Esophagus muscularis mucosa (tissue), 4 donors: ENCODE data around the gene ITPRIPL2. TPM values are rescaled to one million over a fixed set of nuclear protein-coding genes. Genes with fewer than 3 reads are reported as not detected.

ENCODE experiments used
- DNase-seq: peaks from one replicate; pipeline ENCODE4 v3.0.0-alpha.2; 2017; ENCODE audit errors: extremely low spot score
- H3K27ac ChIP-seq, 4 donors: fragments of 200-600 bp; sonication (generic); replicated peaks in 1 of 4; 1 replicate in 3 of 4; 2 replicates in 1 of 4; pipeline ENCODE4 v1.5.1; 2016 to 2019; ENCODE audit warnings: mild to moderate bottlenecking in 1 of 4
- H3K27me3 ChIP-seq, 4 donors: fragments of 200-600 bp; sonication (generic); one replicate each; pipeline versions ENCODE4 v1.5.1 to v1.6.0; 2016 to 2019
- H3K36me3 ChIP-seq, 4 donors: fragments of 200-600 bp; sonication (generic); one replicate each; pipeline ENCODE4 v1.5.1; 2016 to 2019
- H3K4me1 ChIP-seq, 4 donors: fragments of 200-600 bp; sonication (generic); one replicate each; pipeline ENCODE4 v1.5.1; 2016 to 2019
- H3K4me3 ChIP-seq, 4 donors: fragments of 200-600 bp; sonication (generic); 1 replicate in 2 of 4; 2 replicates in 2 of 4; pipeline ENCODE4 v1.5.1; 2016 to 2019; ENCODE audit warnings: mild to moderate bottlenecking in 4 of 4, moderate library complexity in 1 of 4
- H3K9me3 ChIP-seq, 4 donors: fragments of 200-600 bp; sonication (generic); 1 replicate in 3 of 4; 2 replicates in 1 of 4; pipeline ENCODE4 v1.5.1; 2016 to 2019
- EP300 ChIP-seq: sonication (generic); formaldehyde crosslinking; IDR thresholded peaks from one replicate; pipeline ENCODE4 v1.6.1; 2017; ENCODE audit warnings: antibody characterized with exemption
- POLR2A ChIP-seq: fragments of 450-650 bp; IDR thresholded peaks from one replicate; pipeline ENCODE4 v1.6.1; 2017; ENCODE audit warnings: antibody characterized with exemption, moderate library complexity, mild to moderate bottlenecking, low read depth
- POLR2AphosphoS5 ChIP-seq, 2 donors: sonication (generic); formaldehyde crosslinking; IDR thresholded peaks; one replicate each; pipeline ENCODE4 v1.6.1; 2017; ENCODE audit warnings: antibody characterized with exemption in 2 of 2
- WGBS: methylation state at CpG from one replicate; pipeline ENCODE4 v1.1.5; 2018; 5-methylcytosine and 5-hydroxymethylcytosine counted together
- intact Hi-C: fragments of 100-400 bp; cut with DNase I; formaldehyde crosslinking; loops from one replicate; pipeline ENCODE4 v1.15.1; 2023
- total RNA-seq, 4 donors: library from RNA; depleted of rRNA; stranded (reverse); fragments of >200 nt; gene quantifications; one replicate each; pipeline versions ENCODE4 v1.1.0 to v1.2.1, GENCODE V29; 2016
- TF ChIP-seq, protein P1 (sequence below), 3 experiments: fragments of 200-600 bp in 2 of 3; fragments of 450-650 bp in 1 of 3; sonication (generic) in 2 of 3; IDR thresholded peaks; one replicate each; pipeline ENCODE4 v1.5.1; 2017 to 2019; ENCODE audit warnings: antibody characterized with exemption in 3 of 3, mild to moderate bottlenecking in 2 of 3, moderate library complexity in 1 of 3

Gene ITPRIPL2
- total RNA-seq, 4 donors from 2014 or later = 56.1 to 111 (median 83.2) TPM

GRCh38 chr16:19130852-19131824, 17.4 kb downstream of the ITPRIPL2 start:
- no peak for DNase-seq
- TF ChIP-seq POLR2AphosphoS5 (IDR thresholded peaks at IDR 0.05) (peak in 1 of 2 donors; percentile 8), EP300 (no peak)
- Histone ChIP-seq H3K36me3 (no peaks in the 10 kb centered on the region), H3K27ac (peak overlapping the region; percentile 45 to 76 (median 72)), H3K4me3 (peak overlapping the region in 3 of 4 donors; percentile 6 to 26 (median 23)), H3K4me1 (peaks cover 29 to 34% (median 33%) of the 10 kb centered on the region in 4 donors), H3K27me3 (no peaks in the 10 kb centered on the region), H3K9me3 (no peaks in the 10 kb centered on the region)
- 39% methylated on average over 11 of the region's 11 CpGs for WGBS
- intact Hi-C loops = no loop called here

GRCh38 chr16:19131825-19132218, 18.1 kb downstream of the ITPRIPL2 start:
- H3K27ac ChIP-seq = peak overlapping the region; percentile 45 to 76 (median 72)
- TF ChIP-seq POLR2A (no peak), EP300 (no peak), POLR2AphosphoS5 (IDR thresholded peaks at IDR 0.05) (no peak)
- TF ChIP-seq, protein P1, sequence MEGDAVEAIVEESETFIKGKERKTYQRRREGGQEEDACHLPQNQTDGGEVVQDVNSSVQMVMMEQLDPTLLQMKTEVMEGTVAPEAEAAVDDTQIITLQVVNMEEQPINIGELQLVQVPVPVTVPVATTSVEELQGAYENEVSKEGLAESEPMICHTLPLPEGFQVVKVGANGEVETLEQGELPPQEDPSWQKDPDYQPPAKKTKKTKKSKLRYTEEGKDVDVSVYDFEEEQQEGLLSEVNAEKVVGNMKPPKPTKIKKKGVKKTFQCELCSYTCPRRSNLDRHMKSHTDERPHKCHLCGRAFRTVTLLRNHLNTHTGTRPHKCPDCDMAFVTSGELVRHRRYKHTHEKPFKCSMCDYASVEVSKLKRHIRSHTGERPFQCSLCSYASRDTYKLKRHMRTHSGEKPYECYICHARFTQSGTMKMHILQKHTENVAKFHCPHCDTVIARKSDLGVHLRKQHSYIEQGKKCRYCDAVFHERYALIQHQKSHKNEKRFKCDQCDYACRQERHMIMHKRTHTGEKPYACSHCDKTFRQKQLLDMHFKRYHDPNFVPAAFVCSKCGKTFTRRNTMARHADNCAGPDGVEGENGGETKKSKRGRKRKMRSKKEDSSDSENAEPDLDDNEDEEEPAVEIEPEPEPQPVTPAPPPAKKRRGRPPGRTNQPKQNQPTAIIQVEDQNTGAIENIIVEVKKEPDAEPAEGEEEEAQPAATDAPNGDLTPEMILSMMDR (IDR thresholded peaks at IDR 0.05) = no peak
- H3K4me1 ChIP-seq = peaks cover 36 to 40% (median 39%) of the 10 kb centered on the region in 4 donors
- H3K9me3 ChIP-seq = no peaks in the 10 kb centered on the region
- H3K27me3 ChIP-seq = no peaks in the 10 kb centered on the region
- H3K4me3 ChIP-seq = no peak overlapping the region
- no peaks in the 10 kb centered on the region for H3K36me3 ChIP-seq
- intact Hi-C loops = no loop called here
- DNase-seq = no peak

DNA sequence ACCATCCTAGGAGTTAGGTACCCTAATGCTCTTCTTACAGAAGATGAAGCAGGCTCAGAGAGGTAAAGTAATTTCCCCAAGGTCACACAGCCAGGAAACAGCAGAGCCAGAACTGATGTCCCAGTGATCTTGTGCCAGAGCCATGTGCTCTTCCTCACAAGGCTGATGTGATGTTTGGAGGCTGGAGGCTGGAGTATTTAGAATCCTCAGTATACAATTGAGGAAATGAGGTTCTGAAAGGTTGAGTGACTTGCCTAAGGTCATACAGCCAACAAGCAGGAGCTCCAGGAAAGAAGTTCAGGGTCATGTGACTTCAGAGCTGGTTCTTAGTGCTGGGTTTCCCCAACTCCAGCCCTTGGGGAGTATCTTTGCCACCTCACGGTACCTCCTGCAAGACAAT, 18.5 kb downstream of the ITPRIPL2 start:
- DNase-seq = no peak
- H3K4me3 ChIP-seq = no peak overlapping the region
- H3K27ac ChIP-seq = peak overlapping the region; percentile 45 to 76 (median 72)
- H3K27me3 ChIP-seq = no peaks in the 10 kb centered on the region
- H3K36me3 ChIP-seq = no peaks in the 10 kb centered on the region
- TF ChIP-seq POLR2A = no peak
- no peak for TF ChIP-seq POLR2AphosphoS5 (IDR thresholded peaks at IDR 0.05)
- TF ChIP-seq, protein P1 (IDR thresholded peaks at IDR 0.05) = no peak
- TF ChIP-seq EP300 = no peak
- peaks cover 39 to 44% (median 41%) of the 10 kb centered on the region in 4 donors for H3K4me1 ChIP-seq
- no peaks in the 10 kb centered on the region for H3K9me3 ChIP-seq
- WGBS = 67% methylated on average over 1 of the region's 1 CpG
- intact Hi-C loops = no loop called here

DNA sequence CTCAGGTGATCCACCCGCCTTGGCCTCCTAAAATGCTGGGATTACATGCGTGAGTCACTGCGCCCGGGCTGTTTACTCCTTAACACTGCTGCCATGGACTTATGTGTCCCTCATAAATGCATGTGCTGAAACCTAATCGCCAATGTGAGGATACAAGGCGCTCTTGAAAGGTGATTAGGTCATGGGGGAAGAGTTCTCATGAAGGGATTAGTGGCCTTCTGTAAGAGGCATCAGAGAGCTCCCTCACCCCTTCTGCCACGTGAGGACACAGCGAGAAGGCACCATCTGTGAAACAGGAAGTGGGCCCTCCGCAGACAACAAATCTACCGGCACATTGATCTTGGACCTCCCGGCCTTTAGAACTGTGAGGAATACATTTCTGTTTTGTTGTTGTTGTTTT, 19.1 kb downstream of the ITPRIPL2 start:
- H3K27ac ChIP-seq = peak overlapping the region in 2 of 4 donors; percentile 72 to 76

GRCh38 chr16:19133600-19133999, 19.8 kb downstream of the ITPRIPL2 start:
- WGBS = 100% methylated on average over 1 of the region's 1 CpG
- Histone ChIP-seq H3K4me1 (peaks cover 39 to 58% (median 49%) of the 10 kb centered on the region in 4 donors), H3K36me3 (no peaks in the 10 kb centered on the region), H3K9me3 (no peaks in the 10 kb centered on the region), H3K4me3 (no peak overlapping the region), H3K27me3 (no peaks in the 10 kb centered on the region), H3K27ac (no peak overlapping the region)
- no peak for DNase-seq
- intact Hi-C loops = no loop called here
- TF ChIP-seq, protein P1 (IDR thresholded peaks at IDR 0.05) = no peak
- no peak for TF ChIP-seq POLR2AphosphoS5 (IDR thresholded peaks at IDR 0.05)

More for the DNA sequence above, 19.1 kb downstream of the ITPRIPL2 start:
- no peak for DNase-seq
- no peak for TF ChIP-seq POLR2A
- TF ChIP-seq EP300 = no peak
- TF ChIP-seq POLR2AphosphoS5 (IDR thresholded peaks at IDR 0.05) = no peak
- TF ChIP-seq, protein P1 (IDR thresholded peaks at IDR 0.05) = no peak
- Histone ChIP-seq H3K27me3 (no peaks in the 10 kb centered on the region), H3K4me1 (peaks cover 39 to 51% (median 44%) of the 10 kb centered on the region in 4 donors), H3K36me3 (no peaks in the 10 kb centered on the region), H3K4me3 (no peak overlapping the region), H3K9me3 (no peaks in the 10 kb centered on the region)
- intact Hi-C loops = no loop called here
- WGBS = 84% methylated on average over 11 of the region's 11 CpGs
